ENCODE measurements around the gene CENPB.

The CENPB gene

DNA sequence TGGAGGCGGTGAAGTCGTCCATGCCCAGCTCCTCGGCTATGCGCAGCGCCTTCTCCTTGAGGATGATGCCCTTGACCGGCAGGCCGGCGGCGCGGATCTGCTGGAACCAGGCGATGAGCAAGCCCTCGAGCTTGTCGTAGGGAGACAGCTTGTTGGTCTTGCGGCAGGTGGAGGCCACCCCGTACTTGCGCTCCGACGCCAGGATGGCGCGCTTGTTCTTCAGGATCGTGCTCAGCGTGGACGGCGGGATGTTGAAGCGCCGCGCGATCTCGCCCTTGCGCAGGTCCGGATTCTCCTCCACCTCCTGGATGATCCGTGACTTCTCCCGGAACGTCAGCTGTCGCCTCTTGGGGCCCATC is 435 bp downstream of the CENPB start:
- DNase-seq, result peak; percentile 52

DNA sequence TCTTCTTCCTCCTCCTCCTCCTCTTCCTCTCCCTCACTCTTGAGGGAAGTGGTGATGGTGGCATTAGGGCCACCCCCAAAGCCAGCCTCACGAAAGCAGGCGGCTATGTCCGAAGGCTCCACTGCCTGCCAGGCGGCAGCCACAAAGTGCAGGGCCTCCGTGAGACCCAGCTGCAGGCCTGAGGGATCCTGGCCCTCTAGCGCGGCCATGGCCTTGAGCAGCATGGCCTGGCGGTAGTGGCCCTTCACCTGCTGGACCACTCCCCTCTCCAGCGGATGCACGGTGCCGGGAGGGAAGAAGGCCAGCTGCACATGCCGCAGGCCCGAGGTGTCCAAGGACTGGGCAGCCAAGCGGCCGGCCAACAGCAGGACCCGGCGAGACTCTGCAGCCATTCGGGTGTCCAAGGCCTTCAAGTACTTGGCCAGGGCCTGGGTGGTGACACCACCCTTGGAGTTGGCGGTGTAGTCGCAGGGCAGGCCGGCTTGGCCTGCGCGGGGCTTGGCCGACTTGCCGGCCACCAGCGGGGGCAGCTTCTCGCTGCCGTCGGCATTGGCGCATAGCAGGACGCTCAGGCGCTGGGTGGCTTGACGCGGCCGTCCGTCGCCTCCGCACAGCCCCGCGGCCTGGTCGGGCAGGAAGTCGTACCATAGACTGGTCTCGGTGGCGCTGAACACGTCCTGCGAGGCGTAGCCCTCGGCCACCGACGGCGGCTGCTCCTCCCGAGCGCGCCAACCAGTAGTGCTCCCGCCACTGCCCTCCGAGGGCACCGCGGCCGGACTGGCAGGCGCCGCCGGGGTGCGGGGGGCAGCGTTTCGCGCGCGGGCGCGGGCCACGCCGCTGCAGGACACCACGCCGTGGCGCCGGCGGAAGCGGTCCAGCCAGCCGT is 1.1 kb downstream of the CENPB start:
- DNase-seq, result no peak

DNA sequence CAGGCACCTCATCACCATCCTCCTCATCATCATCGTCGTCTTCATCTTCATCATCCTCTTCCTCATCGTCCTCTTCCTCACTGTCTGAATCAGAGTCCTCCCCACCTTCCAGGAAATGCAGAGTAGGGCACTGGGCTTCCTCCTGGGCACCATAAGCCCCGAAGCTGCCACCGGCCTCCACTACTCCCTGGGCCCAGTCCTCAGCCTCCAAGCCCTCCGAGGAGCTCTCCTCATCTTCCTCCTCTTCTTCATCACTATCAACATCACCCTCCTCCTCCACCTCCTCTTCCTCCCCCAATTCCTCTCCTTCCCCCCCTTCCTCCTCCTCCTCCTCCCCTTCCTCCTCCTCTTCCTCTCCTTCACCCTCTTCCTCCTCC is 1.7 kb downstream of the CENPB start:
- no peak for DNase-seq

DNA sequence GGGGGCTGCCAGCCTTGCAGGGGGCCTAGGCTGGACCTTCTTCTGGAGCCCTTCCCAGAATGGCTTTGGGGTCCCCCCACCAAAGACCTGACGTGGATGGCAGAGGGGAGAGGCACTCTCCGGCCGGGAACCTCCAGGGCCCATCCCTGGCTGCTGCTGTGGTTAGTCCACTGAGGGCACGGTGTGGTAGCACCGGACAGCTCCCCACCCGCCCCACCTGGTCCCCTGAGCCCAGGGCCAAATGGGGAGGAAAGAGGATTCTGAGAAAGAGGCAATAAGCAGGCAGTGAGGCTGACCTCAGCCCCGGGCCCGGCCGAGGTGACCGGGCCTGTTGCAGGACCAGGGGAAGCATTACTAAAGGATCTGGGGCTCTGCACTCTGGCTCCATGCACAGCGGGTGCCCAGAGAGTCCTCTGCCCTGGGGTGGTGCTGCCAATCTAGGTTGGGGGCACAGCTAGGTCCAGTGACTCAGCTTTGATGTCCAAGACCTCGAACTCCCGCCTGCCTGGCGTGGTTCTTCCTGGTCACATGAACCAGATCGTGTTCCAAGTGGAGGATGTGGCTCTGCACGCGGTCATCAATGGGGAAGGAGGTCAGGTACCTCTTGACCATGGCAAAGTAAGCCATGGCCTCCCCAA is 2.2 kb downstream of the CENPB start:
- DNase-seq, result no peak

DNA sequence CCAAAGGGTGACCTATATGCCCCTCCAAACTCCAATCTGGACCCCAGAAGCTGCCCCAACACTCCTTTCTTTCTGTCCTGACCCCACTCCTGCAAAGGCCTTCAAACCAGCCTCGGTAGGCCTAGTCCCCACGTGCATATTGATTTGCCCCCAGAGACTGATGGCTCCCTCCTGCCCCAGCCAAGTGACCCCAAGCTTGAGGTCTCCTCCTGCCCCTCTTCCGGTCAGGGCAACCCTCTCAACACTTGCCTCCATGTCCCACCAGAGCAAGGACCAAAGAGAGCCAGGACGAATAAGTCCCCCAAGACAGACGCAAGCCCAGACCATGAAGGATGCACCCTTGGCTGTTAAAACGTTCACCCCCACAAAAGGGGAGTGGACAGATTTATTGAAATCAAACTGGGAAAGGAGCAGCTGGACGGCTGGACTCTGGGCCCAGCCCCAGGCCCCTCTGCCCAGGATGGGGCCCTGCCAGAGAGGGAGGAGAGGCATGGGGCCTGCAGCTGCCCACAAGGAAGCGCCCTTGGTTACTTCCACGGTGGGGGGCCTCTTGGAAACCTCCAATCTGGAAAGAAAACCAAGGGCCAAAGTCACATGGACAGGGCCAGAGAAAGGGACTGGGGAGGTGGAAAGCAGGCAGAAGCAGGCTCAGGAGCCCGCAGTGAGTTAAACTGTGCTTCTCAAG is 2.9 kb downstream of the CENPB start:
- DNase-seq, result no peak

DNA sequence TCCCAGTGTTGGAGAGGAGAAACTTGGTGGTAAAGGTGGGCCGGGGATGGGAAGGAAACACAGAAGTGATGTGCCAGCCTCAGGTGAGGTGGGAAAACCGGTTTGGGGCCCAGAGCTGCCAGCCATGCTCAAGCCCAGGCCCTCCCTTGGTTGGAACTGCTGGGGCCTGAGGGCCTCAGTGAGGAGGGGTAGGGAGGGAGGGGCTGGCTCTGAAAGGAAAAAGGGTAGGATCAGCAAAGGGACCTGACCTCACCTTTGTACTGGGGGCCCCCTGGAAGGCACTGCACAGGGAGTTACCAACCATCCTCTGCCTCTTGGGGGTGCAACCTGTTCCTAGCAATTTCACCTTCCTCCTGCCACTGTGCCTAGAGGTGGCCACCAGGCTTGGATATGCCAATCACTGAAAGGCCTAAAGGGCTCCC is 3.5 kb downstream of the CENPB start:
- DNase-seq, result no peak

DNA sequence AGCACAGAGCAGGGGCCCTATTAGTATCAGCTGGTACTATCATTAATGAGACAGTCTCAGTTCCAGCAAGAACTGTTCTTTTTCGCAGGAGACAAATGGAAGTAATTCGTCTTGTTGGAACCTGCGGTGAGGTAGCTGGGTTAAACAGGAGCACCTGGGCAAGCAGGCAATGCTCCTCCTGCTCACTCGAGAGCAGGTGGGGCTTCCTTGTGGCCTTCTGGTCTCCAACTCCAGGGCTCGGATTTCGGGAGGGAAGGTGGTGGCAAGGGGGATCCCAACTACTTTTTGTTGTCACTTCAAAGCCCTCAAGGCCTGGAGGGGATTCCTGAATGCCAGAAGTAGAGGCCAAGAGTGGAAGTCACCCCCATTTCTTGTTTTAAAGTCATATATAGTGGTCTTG is 3.9 kb downstream of the CENPB start:
- peak; percentile 20 for DNase-seq

DNA sequence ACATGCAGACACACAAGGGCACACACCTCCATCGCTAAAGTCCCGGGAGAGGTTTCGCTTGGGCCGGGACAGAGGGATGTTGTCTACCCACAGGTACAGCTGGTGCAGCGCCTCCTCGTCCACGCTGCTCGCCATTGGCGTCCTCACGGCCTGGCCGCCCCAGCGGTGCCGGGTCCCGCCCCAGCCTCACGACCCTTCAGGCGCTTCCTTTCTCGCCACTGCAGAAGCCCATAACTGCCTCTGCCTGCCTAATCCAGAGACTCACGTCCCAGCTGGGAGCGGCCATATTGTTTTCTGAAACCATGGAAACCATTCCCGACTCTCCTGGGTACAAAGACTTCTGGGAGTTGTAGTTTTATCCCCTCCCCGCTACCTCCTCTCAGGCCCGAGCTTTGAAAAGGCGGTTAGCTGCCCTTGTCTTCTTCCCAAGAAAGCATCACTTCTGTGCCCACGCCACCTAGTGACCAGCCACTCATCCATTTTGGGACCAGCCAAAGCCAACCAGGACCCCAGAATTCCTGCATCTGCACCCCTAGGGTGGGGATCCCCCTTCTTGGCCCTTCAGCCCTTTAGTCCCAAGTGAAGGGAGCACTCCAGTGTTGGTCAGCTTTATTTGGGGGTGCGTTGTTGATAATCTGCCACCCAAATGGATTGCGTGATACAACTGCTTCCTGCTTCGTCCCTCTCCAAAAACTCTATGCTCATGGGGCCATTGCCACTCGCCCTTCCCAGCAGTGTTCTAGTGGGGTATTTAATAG is 5.2 kb downstream of the CENPB start, which contains the start of gene SPEF1:
Gene SPEF1, minus strand, starts transcription at position 296 of the 758 bp plus-strand sequence. Its CDS starts 161 bp downstream, at position 135.
- peak; percentile 86 for DNase-seq

DNA sequence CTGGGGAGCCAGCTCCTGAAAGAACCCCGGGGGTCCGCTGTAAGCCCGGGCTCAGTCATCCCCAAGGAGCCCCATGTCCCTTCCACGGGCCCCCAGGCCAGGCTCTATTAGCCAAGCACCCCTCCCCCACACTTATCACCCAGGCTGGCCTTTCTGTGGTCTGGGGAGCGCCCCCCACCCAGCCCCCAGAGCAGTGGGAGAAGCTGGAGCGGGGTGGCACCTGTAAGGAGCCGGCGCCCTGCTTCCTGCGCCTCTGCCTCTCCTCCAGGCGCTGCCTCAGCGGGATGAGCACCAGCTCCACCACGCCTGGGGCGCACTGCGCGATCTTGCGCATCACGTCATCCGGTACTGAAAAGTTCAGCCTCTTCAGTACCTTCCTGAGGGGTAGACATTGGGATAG is 7.6 kb downstream of the CENPB start:
- DNase-seq, result no peak

DNA sequence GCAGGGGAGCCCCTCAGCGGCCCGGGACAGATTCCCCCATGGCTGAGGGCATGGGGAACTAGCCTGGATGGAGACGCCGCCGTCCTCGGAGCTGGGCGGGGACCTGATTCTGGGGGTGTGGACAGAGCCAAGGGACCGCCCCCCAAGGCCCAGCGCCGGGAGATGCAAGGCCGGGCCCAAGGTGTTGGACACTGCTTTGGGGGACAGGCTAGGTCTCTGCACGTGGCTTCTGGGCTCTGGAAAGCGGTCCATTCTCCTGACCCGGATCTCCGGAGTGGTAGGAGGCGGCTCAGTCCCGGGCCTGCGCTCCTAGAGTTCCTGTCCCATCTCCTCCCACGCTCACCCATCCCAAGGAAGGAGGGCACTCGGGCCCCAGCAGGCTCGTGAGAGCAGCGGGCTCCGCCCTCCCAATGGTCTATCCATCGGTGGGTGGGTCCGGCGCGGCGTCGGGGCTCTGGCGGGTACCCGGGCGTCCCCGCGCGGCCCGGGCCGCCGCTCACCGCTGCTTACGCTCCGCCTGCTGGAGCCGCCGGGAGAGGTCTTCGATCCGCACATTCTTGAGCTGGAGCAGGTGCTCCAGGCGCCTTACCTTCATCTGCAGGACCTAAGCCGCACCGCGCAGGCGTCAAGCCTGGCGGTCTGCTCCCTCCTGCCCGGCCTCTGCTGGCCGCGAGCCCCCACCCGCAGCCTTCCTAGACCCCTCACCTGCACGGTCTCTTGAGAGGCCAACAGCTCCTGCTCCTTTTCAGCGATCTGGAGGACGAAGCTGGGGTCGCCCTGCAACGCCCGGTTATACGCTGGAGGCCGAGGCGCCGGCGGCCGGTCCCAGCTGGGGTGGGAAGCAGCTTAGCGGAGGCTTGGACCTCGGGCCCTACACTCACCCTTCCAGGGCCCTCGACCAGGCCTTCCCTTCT is 8.6 kb downstream of the CENPB start:
- DNase-seq, result peak; percentile 71

DNA sequence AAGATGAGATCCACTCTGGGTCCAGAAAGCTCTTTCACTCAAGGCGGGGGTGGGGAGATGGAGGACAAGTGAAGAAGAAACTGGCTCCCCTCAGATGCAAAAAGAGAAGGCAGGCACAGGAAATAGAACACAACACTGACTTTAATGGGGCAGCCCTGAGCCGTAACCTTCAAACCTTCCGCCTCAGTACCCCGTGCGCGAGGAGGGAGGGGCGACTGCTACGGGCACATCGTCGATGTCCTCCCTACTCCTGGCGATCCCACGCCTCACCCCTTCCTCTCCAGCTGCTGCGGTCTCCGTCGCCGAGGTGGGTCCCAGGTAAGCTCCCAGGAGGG is 9.2 kb downstream of the CENPB start:
- no peak for DNase-seq

DNA sequence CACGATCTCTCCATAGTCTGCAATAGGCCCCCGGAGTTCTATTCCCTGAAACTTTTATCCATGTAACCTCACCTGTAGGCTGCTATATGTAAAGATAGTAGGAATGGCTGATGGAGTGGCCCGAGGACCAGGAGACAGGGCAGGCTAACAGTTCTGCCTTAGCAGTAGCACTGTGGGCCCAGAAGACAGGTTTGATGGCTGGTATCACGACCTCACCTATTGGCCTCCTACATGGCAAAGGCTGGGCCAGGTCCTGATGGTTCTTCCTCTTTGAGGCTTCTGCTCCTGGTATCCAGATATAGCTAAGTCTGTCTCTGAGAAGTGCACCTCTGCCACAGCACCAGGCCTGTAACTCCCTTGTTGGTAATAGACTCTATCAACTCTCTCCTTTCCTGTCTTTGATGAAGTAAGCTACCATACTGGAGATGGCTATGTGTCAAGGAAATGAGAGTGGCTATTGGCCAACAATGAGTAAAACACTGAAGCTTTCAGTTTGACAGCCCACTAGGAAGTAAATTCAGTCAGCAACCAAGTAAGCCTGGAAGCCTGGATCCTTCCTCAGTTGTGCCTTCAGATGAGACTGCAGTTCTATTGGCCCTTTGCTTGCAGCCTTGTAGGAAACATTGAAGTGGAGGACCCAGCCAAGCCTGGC is 11.0 kb downstream of the CENPB start:
- DNase-seq, result no peak

DNA sequence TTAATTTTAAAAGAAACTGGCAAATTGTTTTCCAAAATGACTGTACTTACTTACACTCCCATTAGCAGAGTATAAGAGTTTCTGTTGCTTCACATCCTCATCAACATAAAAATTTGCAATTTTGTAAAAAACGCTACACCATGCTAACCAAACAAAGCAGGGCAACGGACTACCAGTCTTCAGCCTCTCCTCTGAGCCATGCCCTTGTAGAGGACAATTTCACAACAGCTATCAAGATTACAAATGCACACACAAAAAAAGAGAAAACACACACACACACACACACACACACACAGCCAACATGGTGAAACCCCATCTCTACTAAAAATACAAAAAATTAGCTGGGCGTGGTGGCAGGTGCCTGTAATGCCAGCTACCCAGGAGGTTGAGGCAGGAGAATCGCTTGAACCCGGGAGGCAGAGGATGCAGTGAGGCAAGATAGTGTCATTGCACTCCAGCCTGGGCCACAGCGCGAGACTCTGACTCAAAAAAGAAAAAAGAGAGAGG is 14.9 kb downstream of the CENPB start:
- no peak for DNase-seq

DNA sequence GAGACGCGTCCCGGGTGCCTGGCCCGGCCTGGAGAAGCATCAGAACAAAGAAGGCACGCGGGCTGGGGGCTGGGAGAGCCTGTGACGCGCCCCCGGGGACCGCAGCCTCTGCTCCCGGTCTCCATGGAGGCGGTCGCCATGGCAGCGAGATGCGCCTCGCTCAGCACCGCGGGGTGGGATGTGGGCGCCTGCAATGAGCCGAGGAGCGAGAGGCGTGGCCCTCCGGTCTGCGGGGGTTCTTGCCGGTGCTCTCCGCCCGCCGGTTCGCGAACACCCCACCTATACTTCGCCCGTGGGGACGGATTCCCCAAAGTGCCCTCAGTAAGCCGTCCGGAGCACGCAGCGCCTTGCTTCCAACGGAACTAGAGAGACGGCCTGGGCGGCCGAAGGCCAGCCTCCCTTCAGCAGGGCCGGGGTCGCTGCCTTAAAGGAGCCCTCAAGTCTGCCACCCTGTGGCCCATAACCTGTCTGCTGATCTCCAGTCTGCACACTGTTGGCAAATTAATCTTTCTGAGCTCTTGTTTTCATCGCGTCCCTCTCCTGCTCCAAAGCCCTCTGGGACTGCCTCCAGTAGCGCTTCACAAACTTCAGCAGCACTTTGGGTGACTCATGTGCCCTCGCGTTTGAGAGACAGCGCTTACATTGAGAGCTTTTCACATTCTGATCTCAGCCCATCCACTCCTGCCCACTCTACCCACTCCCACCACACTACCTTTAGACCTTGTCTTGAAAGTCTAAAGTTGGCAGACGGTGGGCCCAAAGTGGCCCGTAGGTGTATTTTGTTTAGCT is 18.0 kb downstream of the CENPB start:
- peak; percentile 94 for DNase-seq

DNA sequence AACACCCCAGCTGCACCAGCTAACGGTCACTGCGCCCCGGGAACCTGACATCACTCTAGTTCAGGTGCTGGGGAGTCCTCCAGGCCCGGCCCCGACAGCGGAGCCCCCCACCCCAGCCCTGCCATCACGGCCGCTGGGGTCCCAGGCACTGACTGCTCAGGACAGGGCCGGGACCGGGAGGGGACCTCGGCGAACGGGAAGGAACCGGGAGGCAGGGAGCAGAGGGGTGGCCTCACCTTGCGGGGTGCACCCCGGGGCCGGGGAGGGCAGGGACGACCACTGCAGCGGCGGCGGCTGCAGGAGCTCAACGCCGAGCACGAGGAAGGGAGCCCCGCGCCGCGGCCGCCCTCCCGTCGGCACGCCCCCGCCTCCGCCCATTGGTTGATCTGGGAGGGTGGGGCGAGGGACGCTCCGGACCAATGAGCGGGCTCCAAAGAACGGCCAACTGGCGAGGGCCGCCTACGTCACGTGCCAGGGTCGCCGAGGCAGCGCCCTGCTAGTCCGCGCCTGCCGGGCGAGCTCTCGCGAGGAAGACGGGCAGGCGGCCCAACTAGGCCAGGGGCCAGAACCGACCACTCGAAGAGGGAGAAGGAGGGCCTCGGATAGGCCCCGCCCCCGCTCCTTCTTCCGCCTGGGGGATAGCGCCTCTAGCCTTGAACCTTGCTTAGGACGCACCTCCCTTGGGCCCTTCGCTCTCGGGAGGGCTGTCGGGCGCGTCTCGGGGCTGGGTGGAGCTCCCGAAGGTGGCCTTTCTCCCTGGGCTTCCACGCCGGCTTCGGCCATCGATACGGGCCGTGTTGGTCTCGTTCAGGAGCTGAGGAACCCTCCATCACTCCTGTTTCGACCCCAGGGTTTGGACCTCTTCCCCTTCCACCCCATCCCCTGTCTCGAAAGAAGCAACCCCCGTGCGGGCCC is 18.9 kb downstream of the CENPB start, which contains the start of gene ADISSP:
Gene ADISSP, minus strand, starts transcription at position 327 of the 915 bp plus-strand sequence. CDS start 7,653 bp downstream, outside the sequence.
- DNase-seq, result peak; percentile 100

DNA sequence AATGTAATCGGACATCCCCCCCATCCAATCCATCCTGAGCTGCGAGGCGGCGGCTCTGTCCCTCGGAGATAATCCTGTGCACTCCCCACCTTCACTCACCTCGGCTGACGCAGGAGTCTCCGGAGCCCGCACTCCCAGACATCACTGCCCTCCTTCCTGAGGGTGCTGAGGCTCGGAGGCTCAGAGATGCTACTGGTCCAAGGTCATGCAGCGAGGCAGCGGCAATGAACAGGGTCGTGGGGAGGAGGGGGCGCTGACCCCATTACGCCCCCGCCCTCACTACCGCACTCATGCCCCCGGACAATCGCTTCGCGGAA is 19.5 kb downstream of the CENPB start:
- DNase-seq, result no peak

DNA sequence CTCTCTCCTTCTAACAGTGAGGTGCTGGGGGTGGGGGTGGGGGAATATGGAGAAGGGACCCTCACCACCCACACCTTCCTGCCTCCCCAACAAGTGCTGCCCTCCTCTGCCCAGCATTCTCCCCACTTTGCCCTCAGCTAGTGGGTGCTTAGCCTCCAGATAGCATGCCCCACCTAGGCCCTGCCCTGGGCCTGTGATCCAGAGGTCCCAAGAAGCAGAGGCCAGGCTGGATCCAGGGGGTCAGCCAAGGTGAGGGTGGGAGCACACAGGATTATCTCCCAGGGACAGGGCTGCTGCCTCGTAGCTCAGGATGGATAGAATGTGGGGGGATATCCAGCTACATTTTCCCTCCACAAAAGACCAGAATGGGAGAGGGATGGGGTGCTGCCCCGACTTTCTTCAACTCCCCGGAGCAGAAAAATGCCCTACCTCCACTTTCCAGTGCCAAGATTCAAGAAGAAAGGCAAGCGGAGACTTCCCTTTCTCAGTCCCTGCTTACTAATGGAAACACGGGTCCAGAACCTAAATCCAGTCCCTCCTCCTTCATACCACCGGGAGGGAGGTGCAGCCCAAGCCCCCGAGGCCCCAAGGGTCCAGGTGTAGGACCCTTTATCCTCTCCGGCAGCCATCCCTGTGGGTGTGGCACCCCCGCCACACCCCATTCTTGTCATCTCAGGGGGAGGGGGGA is 20.0 kb downstream of the CENPB start:
- no peak for DNase-seq

DNA sequence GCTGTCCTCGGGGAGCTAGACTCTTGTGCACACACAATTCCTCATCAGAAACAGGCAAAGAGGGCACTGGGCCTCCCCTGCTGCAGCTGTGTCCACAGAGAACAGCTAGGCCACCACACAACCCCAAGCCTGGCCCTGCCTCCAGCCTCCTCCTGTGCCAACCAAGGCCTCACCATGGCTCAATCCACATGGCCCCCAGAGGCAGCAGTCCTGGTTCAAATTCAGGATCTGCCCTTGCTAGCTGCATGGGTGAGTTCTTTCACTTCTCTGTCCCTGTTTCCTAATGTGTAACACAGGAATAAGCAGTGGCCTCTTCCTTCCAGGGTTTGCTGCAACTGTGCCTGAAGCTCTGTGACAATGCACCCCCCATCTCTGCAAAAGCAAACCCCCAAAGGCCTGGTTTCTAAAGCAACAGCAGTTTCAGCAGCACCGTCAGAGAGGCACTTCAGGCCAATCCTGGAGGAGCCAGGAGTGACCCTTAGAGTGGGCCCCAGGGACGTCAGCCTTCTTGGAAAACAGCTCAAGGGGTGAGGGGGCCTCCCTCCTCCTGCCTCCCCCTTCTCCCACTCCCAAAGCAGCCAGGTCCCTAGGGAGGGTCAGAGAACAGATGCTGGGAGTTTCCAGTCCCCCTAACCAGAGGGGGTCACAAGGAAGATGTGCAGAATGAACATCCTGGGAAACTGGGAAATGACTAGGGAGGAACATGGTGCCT is 21.2 kb downstream of the CENPB start:
- DNase-seq, result no peak

Measured in NCI-H2171 (cell line).